Measurements from ENCODE around the gene TDRD7. TPM values are rescaled to one million over a fixed set of nuclear protein-coding genes. Genes with fewer than 3 reads are reported as not detected.

Gene TDRD7
- total and polyA plus RNA-seq, 2 of the 13 experiments (the other 11 are each of a cell fraction or from before 2014, with no cell fraction given): 9.8 to 15.5 TPM

- TF ChIP-seq ZHX2 (IDR thresholded peaks at IDR 0.05; ENCODE audit: low read depth): no peak
- no peak for TF ChIP-seq ZHX2 (CRISPR knock-in tag; IDR thresholded peaks at IDR 0.05; ENCODE audit: borderline replicate concordance)
- no peak for TF ChIP-seq HDAC1 (CRISPR knock-in tag; IDR thresholded peaks at IDR 0.05)
- no peak for TF ChIP-seq BCL3 (CRISPR knock-in tag; IDR thresholded peaks at IDR 0.05)
- TF ChIP-seq KLF9 (CRISPR knock-in tag; IDR thresholded peaks at IDR 0.05; ENCODE audit: low read depth): no peak
- TF ChIP-seq ZMAT3 (CRISPR knock-in tag; conservative IDR thresholded peaks at IDR 0.05): no peak
- TF ChIP-seq PHF20 (CRISPR knock-in tag; IDR thresholded peaks at IDR 0.05): no peak
- TF ChIP-seq, protein P1, sequence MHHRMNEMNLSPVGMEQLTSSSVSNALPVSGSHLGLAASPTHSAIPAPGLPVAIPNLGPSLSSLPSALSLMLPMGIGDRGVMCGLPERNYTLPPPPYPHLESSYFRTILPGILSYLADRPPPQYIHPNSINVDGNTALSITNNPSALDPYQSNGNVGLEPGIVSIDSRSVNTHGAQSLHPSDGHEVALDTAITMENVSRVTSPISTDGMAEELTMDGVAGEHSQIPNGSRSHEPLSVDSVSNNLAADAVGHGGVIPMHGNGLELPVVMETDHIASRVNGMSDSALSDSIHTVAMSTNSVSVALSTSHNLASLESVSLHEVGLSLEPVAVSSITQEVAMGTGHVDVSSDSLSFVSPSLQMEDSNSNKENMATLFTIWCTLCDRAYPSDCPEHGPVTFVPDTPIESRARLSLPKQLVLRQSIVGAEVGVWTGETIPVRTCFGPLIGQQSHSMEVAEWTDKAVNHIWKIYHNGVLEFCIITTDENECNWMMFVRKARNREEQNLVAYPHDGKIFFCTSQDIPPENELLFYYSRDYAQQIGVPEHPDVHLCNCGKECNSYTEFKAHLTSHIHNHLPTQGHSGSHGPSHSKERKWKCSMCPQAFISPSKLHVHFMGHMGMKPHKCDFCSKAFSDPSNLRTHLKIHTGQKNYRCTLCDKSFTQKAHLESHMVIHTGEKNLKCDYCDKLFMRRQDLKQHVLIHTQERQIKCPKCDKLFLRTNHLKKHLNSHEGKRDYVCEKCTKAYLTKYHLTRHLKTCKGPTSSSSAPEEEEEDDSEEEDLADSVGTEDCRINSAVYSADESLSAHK (CRISPR knock-in tag; IDR thresholded peaks at IDR 0.05; ENCODE audit: borderline replicate concordance): no peak
- TF ChIP-seq ZNF512B (CRISPR knock-in tag; IDR thresholded peaks at IDR 0.05; ENCODE audit: borderline replicate concordance): no peak
- no peak for TF ChIP-seq KMT2B (CRISPR knock-in tag; IDR thresholded peaks at IDR 0.05)
- no peak for TF ChIP-seq ZNF264 (CRISPR knock-in tag; IDR thresholded peaks at IDR 0.05)
- TF ChIP-seq ZNF280B (CRISPR knock-in tag; IDR thresholded peaks at IDR 0.05; ENCODE audit: borderline replicate concordance): no peak
- no peak for TF ChIP-seq SNRNP70 (IDR thresholded peaks at IDR 0.05; ENCODE audit: low read depth, low read length)
- TF ChIP-seq FOSL2 (CRISPR knock-in tag; IDR thresholded peaks at IDR 0.05): peak; percentile 87
- no peak for TF ChIP-seq ZNF83 (CRISPR knock-in tag; IDR thresholded peaks at IDR 0.05; ENCODE audit: borderline replicate concordance)
These were observed 12.7 kb upstream of the TDRD7 start (continued) for GRCh38 chr9:97398999-97399758.

All from HepG2 (cell line).